ENCODE data around the gene PTGIR.

Gene PTGIR

DNA sequence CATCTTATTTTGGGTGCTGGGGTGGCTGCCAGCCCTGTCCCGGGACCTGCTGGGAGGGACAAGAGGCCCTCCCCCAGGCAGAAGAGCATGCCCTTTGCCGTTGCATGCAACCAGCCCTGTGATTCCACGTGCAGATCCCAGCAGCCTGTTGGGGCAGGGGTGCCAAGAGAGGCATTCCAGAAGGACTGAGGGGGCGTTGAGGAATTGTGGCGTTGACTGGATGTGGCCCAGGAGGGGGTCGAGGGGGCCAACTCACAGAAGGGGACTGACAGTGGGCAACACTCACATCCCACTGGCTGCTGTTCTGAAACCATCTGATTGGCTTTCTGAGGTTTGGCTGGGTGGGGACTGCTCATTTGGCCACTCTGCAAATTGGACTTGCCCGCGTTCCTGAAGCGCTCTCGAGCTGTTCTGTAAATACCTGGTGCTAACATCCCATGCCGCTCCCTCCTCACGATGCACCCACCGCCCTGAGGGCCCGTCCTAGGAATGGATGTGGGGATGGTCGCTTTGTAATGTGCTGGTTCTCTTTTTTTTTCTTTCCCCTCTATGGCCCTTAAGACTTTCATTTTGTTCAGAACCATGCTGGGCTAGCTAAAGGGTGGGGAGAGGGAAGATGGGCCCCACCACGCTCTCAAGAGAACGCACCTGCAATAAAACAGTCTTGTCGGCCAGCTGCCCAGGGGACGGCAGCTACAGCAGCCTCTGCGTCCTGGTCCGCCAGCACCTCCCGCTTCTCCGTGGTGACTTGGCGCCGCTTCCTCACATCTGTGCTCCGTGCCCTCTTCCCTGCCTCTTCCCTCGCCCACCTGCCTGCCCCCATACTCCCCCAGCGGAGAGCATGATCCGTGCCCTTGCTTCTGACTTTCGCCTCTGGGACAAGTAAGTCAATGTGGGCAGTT lies 15.1 kb downstream of the PTGIR start:
- no peak overlapping the region for H3K4me3 ChIP-seq (ENCODE audit: control insufficient read depth in 1 of 7, extremely low read depth in 1 of 7, insufficient read depth in 4 of 7, low read depth in 2 of 7, low read length in 6 of 7)
- CTCF ChIA-PET, result interaction anchor here (1.1 to 13.9 kb wide), 5 partner anchors 7 to 94 kb away, joined by 3 to 172 read pairs (median 7); partner anchors contain the start of genes DACT3 and PTGIR
- peaks cover 18 to 60% (median 53%) of the 10 kb centered on the region in 4 experiments for H3K36me3 ChIP-seq (ENCODE audit: control insufficient read depth in 4 of 4, insufficient read depth in 4 of 4, low read length in 3 of 4)

DNA sequence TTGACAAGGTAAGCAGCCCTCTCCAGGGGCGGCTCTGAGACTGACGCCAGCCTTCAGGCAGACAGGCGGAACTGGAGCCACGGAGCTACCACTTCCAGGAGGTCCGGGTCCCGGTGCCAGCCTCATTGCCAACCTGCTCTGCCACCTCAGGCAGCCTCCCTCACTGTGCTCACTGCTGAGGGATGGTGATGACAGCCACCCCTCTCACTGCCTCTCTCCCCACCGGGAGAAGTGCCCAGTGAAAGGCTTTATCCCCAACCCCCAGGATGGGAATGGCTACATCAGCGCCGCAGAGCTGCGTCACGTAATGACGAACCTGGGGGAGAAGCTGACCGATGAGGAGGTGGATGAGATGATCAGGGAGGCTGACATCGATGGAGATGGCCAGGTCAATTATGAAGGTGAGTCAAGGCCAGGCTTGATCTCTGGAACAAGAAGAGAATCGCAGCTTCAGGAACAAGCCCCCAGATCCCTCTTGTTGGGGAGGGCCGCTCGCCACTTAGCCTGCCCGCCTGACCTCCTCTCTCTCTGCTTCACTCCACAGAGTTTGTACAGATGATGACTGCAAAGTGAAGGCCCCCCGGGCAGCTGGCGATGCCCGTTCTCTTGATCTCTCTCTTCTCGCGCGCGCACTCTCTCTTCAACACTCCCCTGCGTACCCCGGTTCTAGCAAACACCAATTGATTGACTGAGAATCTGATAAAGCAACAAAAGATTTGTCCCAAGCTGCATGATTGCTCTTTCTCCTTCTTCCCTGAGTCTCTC lies 16.1 kb downstream of the PTGIR start:
- Histone ChIP-seq H3K36me3 (ENCODE audit: control insufficient read depth in 4 of 4, insufficient read depth in 4 of 4, low read length in 3 of 4) (peaks cover 18 to 60% (median 53%) of the 10 kb centered on the region in 4 experiments), H3K4me3 (ENCODE audit: control insufficient read depth in 1 of 7, extremely low read depth in 1 of 7, insufficient read depth in 4 of 7, low read depth in 2 of 7, low read length in 6 of 7) (no peak overlapping the region), H3K27ac (ENCODE audit: insufficient read depth in 1 of 2, low read depth in 1 of 2, low read length in 2 of 2, poor library complexity in 1 of 2, severe bottlenecking in 2 of 2) (no peak overlapping the region), H3K4me1 (ENCODE audit: control extremely low read depth in 1 of 4, control insufficient read depth in 4 of 4, insufficient read depth in 4 of 4, low read length in 3 of 4) (peaks cover 0 to 31% (median 28%) of the 10 kb centered on the region in 4 experiments), H3K27me3 (replicated peaks in 2 of 5; ENCODE audit: control insufficient read depth in 4 of 5, insufficient read depth in 5 of 5, low read length in 4 of 5) (no peaks in the 10 kb centered on the region), H3K9me3 (ENCODE audit: control extremely low read depth in 1 of 5, control insufficient read depth in 4 of 5, insufficient read depth in 2 of 5, low read depth in 1 of 5, low read length in 4 of 5) (no peaks in the 10 kb centered on the region)
- ChIA-PET POLR2A (no interaction called here), CTCF (interaction anchor here (1.1 to 9.6 kb wide), 2 partner anchors 8 to 55 kb away, joined by 3 to 121 read pairs; partner anchors contain the start of gene DACT3)
- no peak for DNase-seq
- 96% methylated on average over 25 of the region's 27 CpGs for WGBS (ENCODE audit: insufficient coverage)

More for the DNA sequence above, 15.1 kb downstream of the PTGIR start:
- Histone ChIP-seq H3K27ac (ENCODE audit: insufficient read depth in 1 of 2, low read depth in 1 of 2, low read length in 2 of 2, poor library complexity in 1 of 2, severe bottlenecking in 2 of 2) (no peak overlapping the region), H3K9me3 (ENCODE audit: control extremely low read depth in 1 of 5, control insufficient read depth in 4 of 5, insufficient read depth in 2 of 5, low read depth in 1 of 5, low read length in 4 of 5) (no peaks in the 10 kb centered on the region), H3K4me1 (ENCODE audit: control extremely low read depth in 1 of 4, control insufficient read depth in 4 of 4, insufficient read depth in 4 of 4, low read length in 3 of 4) (peaks cover 0 to 29% (median 23%) of the 10 kb centered on the region in 4 experiments), H3K27me3 (replicated peaks in 2 of 5; ENCODE audit: control insufficient read depth in 4 of 5, insufficient read depth in 5 of 5, low read length in 4 of 5) (no peaks in the 10 kb centered on the region)
- no peak for DNase-seq
- POLR2A ChIA-PET, result interaction anchor here (1.0 kb wide), 1 partner anchor 25 kb away, joined by 3 read pairs; no protein-coding TSS in a partner anchor
- 98% methylated on average over 25 of the region's 30 CpGs for WGBS (ENCODE audit: insufficient coverage)

DNA sequence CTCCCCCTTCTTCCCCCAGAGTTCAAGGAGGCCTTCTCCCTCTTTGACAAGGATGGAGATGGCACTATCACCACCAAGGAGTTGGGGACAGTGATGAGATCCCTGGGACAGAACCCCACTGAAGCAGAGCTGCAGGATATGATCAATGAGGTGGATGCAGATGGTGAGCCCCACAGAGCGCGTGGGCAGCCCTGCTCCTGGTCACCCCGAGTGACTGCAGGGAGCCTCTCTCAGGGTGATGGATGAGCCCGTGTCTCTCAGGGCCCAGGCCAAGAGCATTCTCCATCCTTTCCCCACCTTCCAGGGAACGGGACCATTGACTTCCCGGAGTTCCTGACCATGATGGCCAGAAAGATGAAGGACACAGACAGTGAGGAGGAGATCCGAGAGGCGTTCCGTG lies 16.7 kb downstream of the PTGIR start:
- no peak overlapping the region for H3K27ac ChIP-seq (ENCODE audit: insufficient read depth in 1 of 2, low read depth in 1 of 2, low read length in 2 of 2, poor library complexity in 1 of 2, severe bottlenecking in 2 of 2)
- ChIA-PET CTCF (interaction anchor here (1.1 to 9.6 kb wide), 2 partner anchors 9 to 55 kb away, joined by 3 to 121 read pairs; partner anchors contain the start of gene DACT3), POLR2A (no interaction called here)
- H3K4me3 ChIP-seq (ENCODE audit: control insufficient read depth in 1 of 7, extremely low read depth in 1 of 7, insufficient read depth in 4 of 7, low read depth in 2 of 7, low read length in 6 of 7), result no peak overlapping the region
- H3K36me3 ChIP-seq (ENCODE audit: control insufficient read depth in 4 of 4, insufficient read depth in 4 of 4, low read length in 3 of 4), result peaks cover 18 to 60% (median 53%) of the 10 kb centered on the region in 4 experiments
- no peak for DNase-seq
- H3K27me3 ChIP-seq (replicated peaks in 2 of 5; ENCODE audit: control insufficient read depth in 4 of 5, insufficient read depth in 5 of 5, low read length in 4 of 5), result no peaks in the 10 kb centered on the region
- peaks cover 0 to 37% (median 34%) of the 10 kb centered on the region in 4 experiments for H3K4me1 ChIP-seq (ENCODE audit: control extremely low read depth in 1 of 4, control insufficient read depth in 4 of 4, insufficient read depth in 4 of 4, low read length in 3 of 4)
- no peaks in the 10 kb centered on the region for H3K9me3 ChIP-seq (ENCODE audit: control extremely low read depth in 1 of 5, control insufficient read depth in 4 of 5, insufficient read depth in 2 of 5, low read depth in 1 of 5, low read length in 4 of 5)
- WGBS (ENCODE audit: insufficient coverage), result 99% methylated on average over 6 of the region's 9 CpGs

DNA sequence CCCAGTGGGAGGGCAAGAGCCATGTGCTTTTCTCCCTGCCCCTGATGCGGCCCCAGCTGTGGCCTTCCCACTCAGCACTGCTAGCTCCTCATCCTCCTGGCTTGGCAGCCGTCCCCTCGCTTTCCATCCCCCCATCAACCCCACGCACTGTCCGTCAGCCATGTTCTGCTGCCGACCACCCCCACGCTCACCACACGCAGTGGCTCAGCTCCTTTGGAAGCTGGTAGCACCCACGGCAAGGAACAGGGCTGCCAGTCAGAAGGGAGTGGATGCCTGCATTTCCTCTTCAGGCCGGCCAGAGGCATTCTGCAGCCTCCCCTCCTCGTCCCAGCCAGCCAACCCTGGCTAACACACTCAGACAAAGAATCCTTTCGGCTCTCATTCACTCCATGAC lies 17.4 kb downstream of the PTGIR start:
- Histone ChIP-seq H3K4me3 (ENCODE audit: control insufficient read depth in 1 of 7, extremely low read depth in 1 of 7, insufficient read depth in 4 of 7, low read depth in 2 of 7, low read length in 6 of 7) (no peak overlapping the region), H3K9me3 (ENCODE audit: control extremely low read depth in 1 of 5, control insufficient read depth in 4 of 5, insufficient read depth in 2 of 5, low read depth in 1 of 5, low read length in 4 of 5) (no peaks in the 10 kb centered on the region), H3K4me1 (ENCODE audit: control extremely low read depth in 1 of 4, control insufficient read depth in 4 of 4, insufficient read depth in 4 of 4, low read length in 3 of 4) (peaks cover 0 to 41% (median 37%) of the 10 kb centered on the region in 4 experiments), H3K36me3 (ENCODE audit: control insufficient read depth in 4 of 4, insufficient read depth in 4 of 4, low read length in 3 of 4) (peaks cover 18 to 60% (median 53%) of the 10 kb centered on the region in 4 experiments), H3K27ac (ENCODE audit: insufficient read depth in 1 of 2, low read depth in 1 of 2, low read length in 2 of 2, poor library complexity in 1 of 2, severe bottlenecking in 2 of 2) (no peak overlapping the region), H3K27me3 (replicated peaks in 2 of 5; ENCODE audit: control insufficient read depth in 4 of 5, insufficient read depth in 5 of 5, low read length in 4 of 5) (no peaks in the 10 kb centered on the region)
- ChIA-PET POLR2A (no interaction called here), CTCF (interaction anchor here (1.6 to 1.9 kb wide), 2 partner anchors 12 to 69 kb away, joined by 5 to 7 read pairs; no protein-coding TSS in a partner anchor)
- no peak for DNase-seq
- 97% methylated on average over 12 of the region's 12 CpGs for WGBS (ENCODE audit: insufficient coverage)

DNA sequence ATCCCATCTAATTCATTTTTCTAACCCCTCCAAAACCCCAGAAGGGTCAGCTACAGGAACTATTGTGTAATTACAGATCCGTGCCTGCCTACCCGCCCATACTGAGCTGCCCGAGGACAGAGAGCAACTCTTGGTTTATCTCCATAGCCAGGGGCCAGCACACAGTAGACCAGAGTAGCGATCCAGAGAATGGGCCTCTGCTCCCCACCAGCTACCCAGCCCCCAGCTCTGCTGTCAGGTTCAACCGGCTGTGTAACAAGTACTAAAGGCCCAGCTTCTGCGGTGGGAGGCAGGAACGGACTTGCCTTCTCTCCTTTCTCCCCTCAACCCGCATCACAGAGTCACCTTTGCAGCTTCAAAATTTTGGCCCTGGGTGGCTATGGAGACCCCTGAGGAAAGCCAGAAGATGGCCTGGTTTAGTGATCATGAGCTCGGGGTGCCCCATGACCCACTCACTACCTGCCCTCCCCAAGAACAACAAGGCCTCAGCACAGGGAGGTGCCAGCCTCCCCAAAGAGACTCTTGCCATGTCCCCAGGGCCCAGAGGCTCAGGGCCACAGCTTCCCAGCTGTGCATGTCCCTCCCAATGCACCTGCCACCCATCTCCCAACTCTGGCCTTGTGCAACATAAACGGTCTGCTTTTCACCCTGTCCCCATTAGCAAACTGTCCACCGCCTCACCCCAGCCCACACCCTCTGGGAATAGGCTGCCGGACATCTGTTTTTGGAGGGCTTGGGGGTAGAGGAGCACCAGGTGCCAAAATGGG lies 18.0 kb downstream of the PTGIR start:
- no peak overlapping the region for H3K27ac ChIP-seq (ENCODE audit: insufficient read depth in 1 of 2, low read depth in 1 of 2, low read length in 2 of 2, poor library complexity in 1 of 2, severe bottlenecking in 2 of 2)
- CTCF ChIA-PET, result interaction anchor here (1.1 to 3.1 kb wide), 7 partner anchors 8 to 68 kb away, joined by 3 to 13 read pairs (median 7); partner anchors contain the start of gene DACT3
- no peaks in the 10 kb centered on the region for H3K27me3 ChIP-seq (replicated peaks in 2 of 5; ENCODE audit: control insufficient read depth in 4 of 5, insufficient read depth in 5 of 5, low read length in 4 of 5)
- H3K9me3 ChIP-seq (ENCODE audit: control extremely low read depth in 1 of 5, control insufficient read depth in 4 of 5, insufficient read depth in 2 of 5, low read depth in 1 of 5, low read length in 4 of 5), result no peaks in the 10 kb centered on the region
- H3K4me3 ChIP-seq (ENCODE audit: control insufficient read depth in 1 of 7, extremely low read depth in 1 of 7, insufficient read depth in 4 of 7, low read depth in 2 of 7, low read length in 6 of 7), result no peak overlapping the region
- POLR2A ChIA-PET, result interaction anchor here (0.6 kb wide), 1 partner anchor 751 kb away, joined by 9 read pairs; no protein-coding TSS in a partner anchor
- peaks cover 18 to 60% (median 53%) of the 10 kb centered on the region in 4 experiments for H3K36me3 ChIP-seq (ENCODE audit: control insufficient read depth in 4 of 4, insufficient read depth in 4 of 4, low read length in 3 of 4)
- over 99% methylated on average over 9 of the region's 12 CpGs for WGBS (ENCODE audit: insufficient coverage)
- H3K4me1 ChIP-seq (ENCODE audit: control extremely low read depth in 1 of 4, control insufficient read depth in 4 of 4, insufficient read depth in 4 of 4, low read length in 3 of 4), result peaks cover 0 to 40% (median 37%) of the 10 kb centered on the region in 4 experiments
- no peak for DNase-seq

DNA sequence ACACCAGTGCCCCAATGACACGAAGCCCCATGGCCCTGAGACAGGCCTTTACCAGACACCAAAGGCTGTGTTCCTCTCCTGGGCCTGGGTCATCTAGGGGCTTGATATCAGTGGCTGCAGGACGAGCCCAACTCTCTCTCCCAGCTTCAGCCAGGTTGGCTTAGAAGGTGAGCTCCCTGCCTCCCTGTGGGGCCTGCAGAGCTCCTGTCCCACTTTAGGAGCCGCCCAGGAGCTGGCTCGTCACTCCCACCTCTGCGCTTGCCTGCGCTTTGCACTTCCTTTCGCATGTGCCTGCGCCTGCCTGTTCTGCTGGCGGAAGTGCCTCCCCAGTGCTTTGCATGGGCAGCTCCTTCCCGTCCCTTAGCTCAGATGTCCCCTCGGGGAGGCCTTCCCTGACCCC lies 18.9 kb downstream of the PTGIR start:
- Histone ChIP-seq H3K4me3 (ENCODE audit: control insufficient read depth in 1 of 7, extremely low read depth in 1 of 7, insufficient read depth in 4 of 7, low read depth in 2 of 7, low read length in 6 of 7) (no peak overlapping the region), H3K9me3 (ENCODE audit: control extremely low read depth in 1 of 5, control insufficient read depth in 4 of 5, insufficient read depth in 2 of 5, low read depth in 1 of 5, low read length in 4 of 5) (no peaks in the 10 kb centered on the region), H3K36me3 (ENCODE audit: control insufficient read depth in 4 of 4, insufficient read depth in 4 of 4, low read length in 3 of 4) (peaks cover 18 to 60% (median 53%) of the 10 kb centered on the region in 4 experiments), H3K4me1 (ENCODE audit: control extremely low read depth in 1 of 4, control insufficient read depth in 4 of 4, insufficient read depth in 4 of 4, low read length in 3 of 4) (peaks cover 0 to 32% (median 28%) of the 10 kb centered on the region in 4 experiments), H3K27me3 (replicated peaks in 2 of 5; ENCODE audit: control insufficient read depth in 4 of 5, insufficient read depth in 5 of 5, low read length in 4 of 5) (no peaks in the 10 kb centered on the region), H3K27ac (ENCODE audit: insufficient read depth in 1 of 2, low read depth in 1 of 2, low read length in 2 of 2, poor library complexity in 1 of 2, severe bottlenecking in 2 of 2) (no peak overlapping the region)
- DNase-seq, result no peak
- 97% methylated on average over 10 of the region's 11 CpGs for WGBS (ENCODE audit: insufficient coverage)
- CTCF ChIA-PET, result interaction anchor here (1.1 to 3.1 kb wide), 7 partner anchors 9 to 68 kb away, joined by 3 to 13 read pairs (median 7); partner anchors contain the start of gene DACT3
- POLR2A ChIA-PET, result interaction anchor here (0.6 kb wide), 1 partner anchor 750 kb away, joined by 9 read pairs; no protein-coding TSS in a partner anchor

Data from common myeloid progenitor, CD34-positive (primary cell).